ENCODE data around the gene IRX6.

- TF ChIP-seq CTCF (IDR thresholded peaks at IDR 0.05) (no peak), POLR2A (IDR thresholded peaks at IDR 0.05) (no peak)
Measured at GRCh38 chr16:55302635-55303034, 21.4 kb upstream of the IRX6 start.

Measured in uterus (tissue), 2 donors.